Stimulated activated naive CD4-positive, alpha-beta T cell treated with Interleukin-2 at 50 U/mL for 16 hours (primary cell): ENCODE results near the gene PIP4K2C.
A peak's percentile ranks its signal among the peaks of the same experiment; 100 is the strongest.
"Not testable (repeated sequence)": the region's sequence is repeated elsewhere in the genome, so short reads cannot be mapped to it uniquely, and the experiment has no call there.

Experiments used
- DNase-seq: peaks from one replicate; lab custom pipeline; 2025; lab: John Stamatoyannopoulos, UW

Gene PIP4K2C

DNA sequence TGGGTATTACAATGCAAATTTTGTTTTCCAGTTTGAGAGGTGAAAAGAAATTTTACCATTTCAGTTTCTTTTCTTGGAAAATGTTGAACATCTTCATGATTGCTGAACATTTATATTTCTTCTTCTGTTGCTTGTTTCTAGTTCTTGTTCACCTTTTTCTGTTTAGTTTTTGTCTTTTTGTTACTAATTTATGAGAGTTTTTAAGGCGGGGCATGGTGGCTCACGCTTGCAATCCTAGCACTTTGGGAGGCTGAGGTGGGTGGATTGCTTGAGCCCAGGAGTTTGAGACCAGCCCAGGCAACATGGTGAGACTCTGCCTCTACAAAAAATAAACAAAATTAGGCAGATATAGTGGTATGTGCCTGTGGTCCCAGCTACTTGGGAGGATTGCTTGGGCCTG is 30.5 kb upstream of the PIP4K2C start:
- no peak for DNase-seq

DNA sequence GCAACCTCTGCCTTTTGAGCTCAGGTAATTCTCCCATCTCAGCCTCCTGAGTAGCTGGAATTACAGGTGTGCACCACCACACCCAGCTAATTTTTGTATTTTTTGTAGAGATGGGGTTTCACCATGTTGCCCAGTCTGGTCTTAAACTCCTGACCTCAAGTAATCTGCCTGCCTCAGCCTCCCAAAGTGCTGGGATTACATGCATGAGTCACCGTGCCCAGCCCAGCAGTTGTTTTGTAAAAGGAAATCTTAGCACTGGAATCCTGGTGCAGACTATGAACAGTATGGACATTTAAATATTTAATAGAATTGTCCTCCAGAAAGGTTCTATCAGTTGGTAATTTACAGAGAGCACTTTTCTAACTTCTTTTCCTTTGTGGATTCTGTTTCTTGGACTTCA is 29.9 kb upstream of the PIP4K2C start:
- DNase-seq: not testable (repeated sequence)

DNA sequence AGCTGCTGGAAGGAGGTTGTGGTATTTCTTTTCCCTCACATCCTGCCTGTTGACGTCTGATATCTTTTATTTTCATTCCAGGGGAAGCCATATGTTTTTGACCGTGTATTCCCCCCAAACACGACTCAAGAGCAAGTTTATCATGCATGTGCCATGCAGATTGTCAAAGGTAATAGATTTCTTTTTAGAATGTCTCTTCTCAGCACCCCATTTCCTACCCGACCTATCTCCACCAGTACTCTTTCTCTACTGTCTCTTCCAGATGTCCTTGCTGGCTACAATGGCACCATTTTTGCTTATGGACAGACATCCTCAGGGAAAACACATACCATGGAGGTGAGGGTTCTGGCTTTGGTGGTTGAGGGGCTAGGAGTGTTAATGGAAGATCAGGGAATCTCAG is 27.6 kb upstream of the PIP4K2C start:
- no peak for DNase-seq

DNA sequence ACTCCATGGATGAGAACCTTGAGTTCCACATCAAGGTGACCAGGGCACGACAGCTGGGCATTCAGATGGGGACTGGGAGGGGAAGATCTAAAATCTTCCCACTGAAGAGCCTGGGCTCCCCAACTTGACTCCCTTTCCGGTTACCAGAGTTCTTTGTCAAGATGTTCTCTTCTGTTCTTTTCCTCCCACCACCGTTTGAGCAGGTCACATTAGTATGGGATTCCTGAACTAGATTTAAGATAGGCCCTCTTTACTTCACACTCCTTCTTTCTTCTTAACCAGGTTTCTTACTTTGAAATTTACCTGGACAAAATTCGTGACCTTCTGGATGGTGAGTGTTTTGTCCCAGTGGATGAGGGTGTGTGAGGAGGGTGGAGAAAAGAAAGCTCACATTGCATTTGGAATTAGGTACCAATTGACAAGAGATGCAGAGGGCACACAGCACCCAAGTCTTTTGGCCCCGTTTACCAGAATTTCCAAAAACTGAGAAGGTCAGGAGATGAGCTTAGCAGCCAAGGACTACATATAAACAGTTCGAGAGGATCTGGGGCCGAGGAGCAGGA is 26.7 kb upstream of the PIP4K2C start:
- DNase-seq: no peak

DNA sequence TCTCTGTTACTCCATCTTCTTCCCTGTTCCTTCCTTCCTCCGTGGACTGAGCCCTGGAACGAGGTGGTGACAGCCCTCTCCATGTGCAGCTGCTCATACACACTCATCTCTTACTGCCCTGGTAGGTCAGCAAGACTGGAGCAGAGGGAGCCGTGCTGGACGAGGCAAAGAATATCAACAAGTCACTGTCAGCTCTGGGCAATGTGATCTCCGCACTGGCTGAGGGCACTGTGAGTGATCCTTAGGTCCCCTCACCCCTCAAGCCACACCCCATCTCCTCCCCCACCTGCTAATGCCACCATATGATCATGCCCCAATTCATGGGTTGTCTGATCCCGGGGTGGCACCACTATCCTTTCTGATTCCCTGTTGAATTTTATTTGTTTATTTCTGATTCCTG is 22.2 kb upstream of the PIP4K2C start:
- no peak for DNase-seq

DNA sequence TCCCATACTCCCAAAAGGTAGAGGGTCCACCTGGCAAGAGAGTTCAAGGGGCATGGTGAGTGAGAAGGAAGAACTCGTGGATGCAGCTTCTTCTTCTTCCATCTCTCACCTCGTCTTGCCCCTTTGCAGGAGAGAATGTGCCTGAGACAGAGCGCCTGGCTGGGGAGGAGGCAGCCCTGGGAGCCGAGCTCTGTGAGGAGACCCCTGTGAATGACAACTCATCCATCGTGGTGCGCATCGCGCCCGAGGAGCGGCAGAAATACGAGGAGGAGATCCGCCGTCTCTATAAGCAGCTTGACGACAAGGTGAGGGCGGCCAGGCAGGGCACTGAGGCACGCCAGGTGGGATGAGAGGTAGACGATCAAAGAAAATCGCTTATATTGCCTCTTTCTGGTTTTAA is 21.1 kb upstream of the PIP4K2C start:
- DNase-seq: no peak

DNA sequence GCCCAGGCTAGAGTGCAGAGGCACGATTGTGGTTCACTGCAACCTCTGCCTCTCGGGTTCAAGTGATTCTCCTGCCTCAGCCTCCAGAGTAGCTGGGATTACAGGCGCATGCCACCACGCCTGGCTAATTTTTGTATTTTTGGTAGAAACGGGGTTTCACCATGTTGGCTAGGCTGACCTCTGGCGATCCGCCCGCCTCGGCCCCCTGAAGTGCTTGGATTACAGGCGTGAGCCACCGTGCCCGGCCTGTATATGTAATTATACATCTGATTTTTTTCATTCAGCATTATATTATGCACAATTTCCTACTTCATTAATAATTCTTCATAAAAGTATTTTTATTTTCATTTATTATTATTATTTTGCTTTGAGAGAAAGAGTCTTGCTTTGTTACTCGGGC is 20.6 kb upstream of the PIP4K2C start:
- DNase-seq: not testable (repeated sequence)

DNA sequence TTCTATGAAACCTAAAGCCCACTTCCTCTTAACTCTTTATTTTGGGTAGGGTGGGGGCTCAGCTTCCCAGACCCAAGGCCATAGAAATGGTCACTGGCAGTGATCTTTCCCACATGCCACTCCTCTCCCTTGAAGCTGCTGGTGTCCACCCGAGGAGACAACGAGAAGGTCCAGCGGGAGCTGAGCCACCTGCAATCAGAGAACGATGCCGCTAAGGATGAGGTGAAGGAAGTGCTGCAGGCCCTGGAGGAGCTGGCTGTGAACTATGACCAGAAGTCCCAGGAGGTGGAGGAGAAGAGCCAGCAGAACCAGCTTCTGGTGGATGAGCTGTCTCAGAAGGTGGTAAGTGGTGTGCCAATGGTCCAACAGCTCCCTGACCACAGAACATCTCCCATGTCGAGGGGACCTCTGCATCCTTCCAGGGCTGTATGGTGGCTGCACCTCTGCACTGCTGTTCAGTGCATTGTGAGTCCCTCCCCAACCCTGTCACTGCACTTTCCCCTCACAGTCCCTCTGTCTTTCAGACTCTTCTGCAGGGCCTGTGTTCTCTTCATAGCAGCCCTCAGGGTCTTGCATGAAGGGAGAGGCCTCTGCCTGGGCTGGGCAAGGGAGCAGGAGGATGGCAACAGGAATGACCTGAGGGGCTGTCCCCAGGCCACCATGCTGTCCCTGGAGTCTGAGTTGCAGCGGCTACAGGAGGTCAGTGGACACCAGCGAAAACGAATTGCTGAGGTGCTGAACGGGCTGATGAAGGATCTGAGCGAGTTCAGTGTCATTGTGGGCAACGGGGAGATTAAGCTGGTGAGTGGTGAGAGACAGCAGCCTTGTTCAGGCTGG is 18.8 kb upstream of the PIP4K2C start:
- no peak for DNase-seq

DNA sequence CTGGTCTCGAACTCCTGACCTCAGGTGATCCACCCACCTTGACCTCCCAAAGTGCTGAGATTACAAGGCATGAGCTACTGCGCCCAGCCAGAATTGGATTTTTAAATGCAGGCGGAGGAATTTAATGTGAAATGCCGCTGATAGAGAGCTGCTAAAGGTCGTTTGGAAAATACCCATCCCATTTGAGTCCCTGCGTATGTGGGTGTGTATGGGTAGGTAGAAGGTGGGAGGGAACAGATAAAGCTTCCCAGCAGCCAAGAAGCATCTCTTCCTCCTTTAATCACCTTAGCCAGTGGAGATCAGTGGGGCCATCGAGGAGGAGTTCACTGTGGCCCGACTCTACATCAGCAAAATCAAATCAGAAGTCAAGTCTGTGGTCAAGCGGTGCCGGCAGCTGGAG is 16.2 kb upstream of the PIP4K2C start:
- DNase-seq: no peak

DNA sequence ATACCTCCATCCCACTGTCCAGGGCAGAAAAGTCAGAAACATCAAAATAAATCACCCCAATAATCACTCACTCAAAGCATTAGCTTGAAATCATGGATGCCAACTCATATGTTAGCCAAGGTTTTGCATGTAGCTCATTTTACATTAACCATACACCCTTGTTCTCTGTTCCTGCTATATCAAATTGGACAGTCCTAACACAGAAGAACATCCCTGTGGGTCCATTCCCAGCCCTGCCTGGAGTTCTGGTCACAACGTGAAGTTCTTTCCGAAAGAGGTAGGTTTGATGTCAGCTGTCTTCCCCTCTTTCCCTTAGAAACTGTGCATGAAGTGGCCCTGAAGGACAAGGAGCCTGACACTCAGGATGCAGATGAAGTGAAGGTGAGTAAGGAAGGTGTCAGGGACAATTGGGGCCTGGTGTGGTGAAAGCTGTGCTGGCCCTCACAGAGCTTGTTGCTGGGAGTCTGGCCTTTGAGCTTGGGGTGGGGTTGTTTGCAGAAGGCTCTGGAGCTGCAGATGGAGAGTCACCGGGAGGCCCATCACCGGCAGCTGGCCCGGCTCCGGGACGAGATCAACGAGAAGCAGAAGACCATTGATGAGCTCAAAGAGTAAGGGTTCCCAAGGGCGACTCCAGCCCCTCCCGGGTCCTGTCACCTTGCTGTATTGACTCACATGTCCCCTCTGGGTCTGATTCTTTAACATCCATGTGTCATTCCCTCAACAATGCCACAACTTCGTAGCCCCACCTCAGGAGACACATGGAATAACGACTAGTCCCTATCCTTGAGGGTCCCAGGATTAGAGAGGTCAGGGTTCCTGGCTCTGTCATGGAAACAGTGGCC is 15.0 kb upstream of the PIP4K2C start:
- DNase-seq: no peak

DNA sequence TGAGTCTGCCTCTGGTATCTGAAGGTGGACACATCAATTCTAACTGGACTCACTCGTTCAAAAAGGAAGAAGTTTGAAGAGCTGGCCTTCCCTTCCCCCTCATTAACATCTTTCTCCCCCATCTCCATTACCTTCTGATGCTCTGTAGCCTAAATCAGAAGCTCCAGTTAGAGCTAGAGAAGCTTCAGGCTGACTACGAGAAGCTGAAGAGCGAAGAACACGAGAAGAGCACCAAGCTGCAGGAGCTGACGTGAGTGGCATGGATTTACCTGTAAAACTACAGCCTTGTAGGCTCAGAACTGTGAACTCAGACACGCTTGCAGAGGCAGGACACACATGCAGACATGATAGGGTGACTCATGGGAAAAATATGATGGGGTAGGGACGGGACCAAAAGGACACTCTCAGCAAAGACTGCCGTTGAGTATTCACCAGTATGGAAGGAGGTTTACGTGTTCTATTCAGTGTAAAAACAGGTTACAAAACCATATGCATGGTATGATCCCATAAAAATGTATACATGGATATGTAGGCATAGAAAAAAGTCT is 14.3 kb upstream of the PIP4K2C start:
- no peak for DNase-seq

DNA sequence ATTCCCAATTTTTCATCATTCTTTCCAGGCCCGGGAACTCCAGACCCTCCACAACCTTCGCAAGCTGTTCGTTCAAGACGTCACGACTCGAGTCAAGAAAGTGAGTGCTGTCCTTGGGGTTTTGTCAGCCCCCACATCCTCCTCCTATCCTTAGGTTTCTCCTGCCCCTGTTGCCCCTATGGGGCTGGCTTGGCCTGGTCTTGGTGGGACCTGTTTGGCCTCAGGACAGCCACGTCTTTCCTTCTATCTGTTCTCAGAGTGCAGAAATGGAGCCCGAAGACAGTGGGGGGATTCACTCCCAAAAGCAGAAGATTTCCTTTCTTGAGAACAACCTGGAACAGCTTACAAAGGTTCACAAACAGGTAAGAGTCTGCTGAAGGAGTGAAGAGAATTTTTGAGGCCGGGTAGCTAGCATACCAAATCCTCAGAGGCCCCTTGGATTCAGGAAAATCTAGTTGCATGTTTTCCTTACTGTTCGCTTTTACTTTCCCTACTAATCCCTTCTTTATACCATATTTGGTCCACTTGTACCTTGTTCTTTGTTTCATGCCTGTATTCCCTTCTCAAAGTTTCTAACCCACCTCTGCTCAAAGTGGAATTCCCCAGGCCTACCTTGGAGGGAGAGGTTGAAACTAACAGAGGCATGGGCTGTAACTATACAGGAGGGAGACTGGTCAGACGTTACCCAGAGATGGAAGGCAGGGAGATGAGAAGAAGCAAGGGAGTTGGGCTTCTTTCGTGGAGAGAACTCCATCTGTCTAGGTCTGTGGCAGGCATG is 12.8 kb upstream of the PIP4K2C start:
- no peak for DNase-seq

DNA sequence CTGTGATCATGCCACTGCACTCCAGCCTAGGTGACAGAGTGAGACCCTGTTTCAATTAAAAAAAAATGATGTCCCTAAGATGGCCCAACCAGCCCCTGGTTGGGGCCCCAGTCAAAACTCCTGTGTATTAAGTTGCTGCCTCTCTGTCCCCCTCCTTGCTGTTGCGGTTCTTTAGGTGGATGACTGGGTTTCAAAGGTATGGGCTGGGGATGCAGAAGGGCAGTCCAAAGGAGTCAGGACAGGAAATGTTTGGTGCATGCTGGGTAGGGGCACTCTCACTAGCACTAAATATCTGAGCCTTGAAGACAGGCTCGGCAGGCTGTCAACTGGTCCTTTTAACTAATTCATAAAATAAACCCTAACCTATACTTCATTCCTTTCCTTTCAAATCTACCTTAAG is 12.0 kb upstream of the PIP4K2C start:
- no peak for DNase-seq

DNA sequence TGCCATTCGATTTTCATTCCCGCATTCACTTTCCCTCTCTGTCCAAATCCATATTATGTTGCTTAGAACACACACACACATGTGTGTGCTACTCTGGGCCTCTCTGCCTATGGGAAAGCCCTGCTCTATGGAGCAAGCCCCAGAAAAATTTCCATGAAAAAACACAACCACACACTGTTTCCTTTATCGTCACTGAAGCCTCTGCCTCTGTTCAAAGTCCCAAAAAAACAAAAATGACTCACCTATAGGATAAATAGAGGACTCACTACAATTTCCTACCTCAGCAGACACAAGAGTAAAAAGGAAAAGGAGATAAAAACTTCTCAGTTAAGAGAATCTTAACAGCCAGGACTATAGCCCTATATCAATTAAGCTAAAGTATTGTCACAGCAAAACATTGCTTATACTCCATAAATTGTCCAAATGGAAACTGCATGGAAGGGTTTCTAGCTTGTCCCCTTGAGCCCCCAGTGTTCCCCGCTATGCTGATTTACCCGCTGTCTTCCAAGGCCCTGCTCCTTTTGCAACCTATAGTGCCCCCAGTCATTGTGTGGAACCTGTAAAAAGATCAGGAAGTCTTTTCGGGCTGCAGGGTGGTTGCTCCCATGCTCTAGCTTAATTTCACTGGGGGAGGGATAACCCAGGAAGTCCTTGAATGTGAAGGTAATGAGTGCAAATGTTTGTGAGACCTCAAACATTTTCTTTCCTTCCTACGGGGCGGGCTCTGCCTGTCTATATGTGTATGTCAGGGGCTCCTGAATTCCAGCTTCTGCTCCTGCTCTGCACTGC is 11.1 kb upstream of the PIP4K2C start:
- DNase-seq: no peak

DNA sequence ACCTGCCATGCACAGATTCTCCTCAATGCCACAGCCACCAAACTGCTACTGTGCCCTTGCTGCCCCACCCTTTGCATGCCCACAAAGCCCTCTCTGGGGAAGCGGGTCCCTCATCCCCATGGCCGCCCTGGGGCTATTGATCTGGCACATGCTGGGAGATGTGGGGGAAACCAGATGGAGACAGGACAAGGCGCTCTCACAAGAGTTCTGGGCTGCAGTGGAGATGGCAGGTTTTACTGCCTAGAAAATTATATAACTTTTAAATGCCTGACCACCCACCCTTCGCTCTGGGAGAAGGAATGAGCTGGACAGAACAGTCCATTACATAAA is 10.6 kb upstream of the PIP4K2C start:
- no peak for DNase-seq

DNA sequence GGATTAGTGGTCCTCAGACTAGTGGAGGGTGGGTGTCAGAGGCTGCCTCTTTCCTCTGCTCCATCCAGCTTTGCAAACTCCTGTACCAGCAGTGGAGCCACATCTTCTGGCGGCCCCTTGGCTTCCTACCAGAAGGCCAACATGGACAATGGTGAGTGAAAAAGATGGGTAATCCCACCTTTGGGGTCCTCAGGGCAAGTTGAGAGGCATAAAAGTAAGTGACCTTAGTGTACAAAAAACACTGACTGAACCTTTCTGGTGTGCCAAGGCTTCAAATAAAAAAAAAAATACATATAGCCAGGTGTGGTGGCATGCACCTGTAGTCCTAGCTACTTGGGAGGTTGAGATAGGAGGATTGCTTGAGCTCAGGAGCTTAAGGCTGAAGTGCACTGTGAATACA is 9.2 kb upstream of the PIP4K2C start:
- no peak for DNase-seq

DNA sequence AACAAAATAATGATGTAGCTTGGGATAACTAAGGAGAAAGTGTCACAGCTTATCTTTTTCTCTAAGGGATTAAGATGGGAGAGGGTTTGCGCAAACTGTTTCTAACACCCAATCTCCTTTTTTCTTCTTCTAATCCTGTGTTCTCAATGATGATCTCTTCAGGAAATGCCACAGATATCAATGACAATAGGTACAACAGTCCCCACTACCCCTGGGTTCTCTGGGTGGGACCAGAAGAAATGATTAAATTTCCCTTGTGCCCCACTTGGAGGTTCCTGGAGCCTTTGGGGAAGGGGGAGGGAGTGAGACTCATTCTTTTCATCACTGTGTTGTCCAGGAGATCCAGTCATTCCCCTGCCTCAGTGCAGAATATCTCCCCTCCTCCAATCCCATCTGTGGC is 8.6 kb upstream of the PIP4K2C start:
- no peak for DNase-seq

DNA sequence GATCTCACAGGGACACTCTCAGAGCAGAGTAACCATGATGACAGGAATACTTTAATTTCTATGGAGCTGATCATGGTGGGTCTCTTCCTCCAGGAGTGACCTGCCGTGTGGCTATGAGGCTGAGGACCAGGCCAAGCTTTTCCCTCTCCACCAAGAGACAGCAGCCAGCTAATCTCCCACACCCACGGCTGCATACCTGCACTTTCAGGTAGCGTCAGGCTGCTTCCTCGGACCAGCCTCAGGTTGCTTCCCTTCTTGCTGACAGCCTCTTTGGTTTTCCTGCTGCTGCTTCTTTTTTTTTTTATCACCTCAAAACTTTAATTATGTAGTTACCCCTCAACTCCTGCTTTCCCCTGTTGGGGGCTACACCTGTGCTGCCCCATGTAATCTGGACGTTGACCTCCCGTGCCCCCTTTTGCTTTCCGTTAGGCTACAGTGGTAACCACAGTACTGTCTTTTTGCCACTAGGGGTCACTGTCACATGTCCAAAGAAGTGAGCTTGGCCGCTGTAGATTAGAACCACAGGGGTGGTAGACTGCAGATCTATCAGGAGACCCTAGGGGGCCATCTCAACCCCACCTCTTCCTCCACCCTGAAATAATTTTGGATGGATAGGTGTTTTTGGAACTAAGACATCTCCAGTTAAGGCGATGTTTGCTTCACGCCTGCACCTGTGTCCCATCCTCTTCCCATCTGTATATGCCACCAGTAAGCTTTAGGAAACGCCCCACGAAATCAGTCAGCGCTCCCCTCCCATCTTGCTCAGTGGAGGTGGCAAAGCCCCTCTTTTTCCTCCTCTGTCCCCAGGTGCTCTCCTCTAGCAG is 7.8 kb upstream of the PIP4K2C start:
- DNase-seq: peak; percentile 50

DNA sequence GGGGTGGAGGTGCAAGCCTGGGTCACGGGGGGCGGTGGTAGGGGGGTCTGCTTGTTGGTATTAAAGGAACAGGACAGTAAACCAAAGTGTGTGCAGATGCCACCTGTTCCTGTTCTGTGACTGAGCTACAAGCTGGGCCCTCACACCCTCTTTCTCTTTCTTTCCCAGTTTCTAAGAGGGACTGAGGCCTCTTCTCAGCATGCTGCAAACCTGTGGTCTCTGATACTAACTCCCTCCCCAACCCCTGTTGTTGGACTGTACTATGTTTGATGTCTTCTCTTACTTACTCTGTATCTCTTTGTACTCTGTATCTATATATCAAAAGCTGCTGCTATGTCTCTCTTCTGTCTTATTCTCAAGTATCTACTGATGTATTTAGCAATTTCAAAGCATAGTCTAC is 6.9 kb upstream of the PIP4K2C start:
- no peak for DNase-seq

DNA sequence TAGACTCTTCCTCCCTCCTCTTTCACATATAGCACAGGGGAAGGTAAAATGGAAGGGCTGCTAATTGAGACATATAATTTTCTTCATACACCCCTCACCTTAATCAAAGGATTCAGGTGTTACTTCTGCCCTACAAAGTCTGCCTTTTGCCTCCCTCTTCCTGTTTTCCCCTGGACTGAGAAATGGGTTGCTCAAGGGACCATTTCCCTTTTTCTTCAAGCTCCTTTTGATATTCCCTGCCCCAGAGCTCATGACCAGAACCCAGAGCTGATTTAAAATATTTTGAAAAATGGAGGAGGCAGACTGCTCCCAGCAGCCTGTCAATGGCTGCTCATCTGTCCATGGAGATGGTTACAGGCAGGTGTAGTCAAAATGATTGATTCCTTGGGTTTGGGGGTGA is 6.3 kb upstream of the PIP4K2C start:
- no peak for DNase-seq
